Dendritic cell treated with granulocyte-macrophage colony-stimulating factor and Interleukin-4, amounts not matched to agents 40 ng/mL and 50 ng/mL, for 4 days (primary cell): ENCODE results near the gene ARMC3.
A peak's percentile ranks its signal among the peaks of the same experiment; 100 is the strongest.
"Not testable (repeated sequence)": the region's sequence is repeated elsewhere in the genome, so short reads cannot be mapped to it uniquely, and the experiment has no call there.

Source experiments
- H3K27ac Mint-ChIP-seq: one replicate; pipeline ENCODE4 v1.8.0; 2022; ENCODE audit warnings: mild to moderate bottlenecking, mixed read lengths
- H3K27me3 Mint-ChIP-seq: one replicate; pipeline ENCODE4 v1.8.0; 2022; ENCODE audit warnings: mild to moderate bottlenecking, mixed read lengths
- H3K36me3 Mint-ChIP-seq: one replicate; pipeline ENCODE4 v1.8.0; 2022; ENCODE audit warnings: low read depth, mixed read lengths
- H3K4me1 Mint-ChIP-seq: one replicate; pipeline ENCODE4 v1.8.0; 2022; ENCODE audit warnings: low read depth, mixed read lengths
- H3K4me3 Mint-ChIP-seq: one replicate; pipeline ENCODE4 v1.8.0; 2022; ENCODE audit warnings: mild to moderate bottlenecking, moderate library complexity, mixed read lengths
- H3K9me3 Mint-ChIP-seq: one replicate; pipeline ENCODE4 v1.8.0; 2022; ENCODE audit warnings: mixed read lengths
- intact Hi-C: fragments of 100-400 bp; cut with micrococcal nuclease; formaldehyde crosslinking; loops from one replicate; pipeline ENCODE4 v1.15.0; 2022

The ARMC3 gene

GRCh38 chr10:22911067-22911466 is 16.8 kb upstream of the ARMC3 start:
- Mint-ChIP-seq H3K27ac (no peak overlapping the region), H3K4me1 (no peaks in the 10 kb centered on the region)
- intact Hi-C loops: no loop called here

GRCh38 chr10:22911889-22912762 is 15.7 kb upstream of the ARMC3 start:
- Mint-ChIP-seq H3K36me3 (no peaks in the 10 kb centered on the region), H3K4me3 (no peak overlapping the region), H3K27ac (no peak overlapping the region), H3K27me3 (peaks cover 2% of the 10 kb centered on the region), H3K9me3 (peaks cover 37% of the 10 kb centered on the region), H3K4me1 (no peaks in the 10 kb centered on the region)
- intact Hi-C loops: no loop called here

More at GRCh38 chr10:22911067-22911466, 16.8 kb upstream of the ARMC3 start:
- H3K4me3 Mint-ChIP-seq: no peak overlapping the region
- H3K27me3 Mint-ChIP-seq: peaks cover 1% of the 10 kb centered on the region
- H3K36me3 Mint-ChIP-seq: no peaks in the 10 kb centered on the region
- H3K9me3 Mint-ChIP-seq: peaks cover 37% of the 10 kb centered on the region

- peaks cover 2% of the 10 kb centered on the region for H3K27me3 Mint-ChIP-seq
- H3K4me1 Mint-ChIP-seq: no peaks in the 10 kb centered on the region
- H3K9me3 Mint-ChIP-seq: peaks cover 30% of the 10 kb centered on the region
- H3K27ac Mint-ChIP-seq: no peak overlapping the region
- no peaks in the 10 kb centered on the region for H3K36me3 Mint-ChIP-seq
- intact Hi-C loops: no loop called here
- no peak overlapping the region for H3K4me3 Mint-ChIP-seq
Measured at GRCh38 chr10:22912763-22913384, 15.0 kb upstream of the ARMC3 start.

GRCh38 chr10:22913474-22914092 is 14.3 kb upstream of the ARMC3 start:
- H3K4me3 Mint-ChIP-seq: no peak overlapping the region
- peaks cover 2% of the 10 kb centered on the region for H3K27me3 Mint-ChIP-seq

GRCh38 chr10:22915314-22915713 is 12.5 kb upstream of the ARMC3 start:
- Mint-ChIP-seq H3K4me3 (no peak overlapping the region), H3K36me3 (no peaks in the 10 kb centered on the region), H3K9me3 (peaks cover 14% of the 10 kb centered on the region), H3K27me3 (peaks cover 4% of the 10 kb centered on the region), H3K27ac (no peak overlapping the region), H3K4me1 (no peaks in the 10 kb centered on the region)
- intact Hi-C loops: no loop called here

More at GRCh38 chr10:22913474-22914092, 14.3 kb upstream of the ARMC3 start:
- H3K27ac Mint-ChIP-seq: no peak overlapping the region
- H3K9me3 Mint-ChIP-seq: peaks cover 22% of the 10 kb centered on the region
- no peaks in the 10 kb centered on the region for H3K4me1 Mint-ChIP-seq
- intact Hi-C loops: no loop called here
- H3K36me3 Mint-ChIP-seq: no peaks in the 10 kb centered on the region

- H3K27me3 Mint-ChIP-seq: peaks cover 7% of the 10 kb centered on the region
- peaks cover 18% of the 10 kb centered on the region for H3K9me3 Mint-ChIP-seq
- no peaks in the 10 kb centered on the region for H3K36me3 Mint-ChIP-seq
- H3K4me3 Mint-ChIP-seq: no peak overlapping the region
- H3K4me1 Mint-ChIP-seq: no peaks in the 10 kb centered on the region
- no peak overlapping the region for H3K27ac Mint-ChIP-seq
- intact Hi-C loops: no loop called here
Measured at GRCh38 chr10:22925088-22925487, 2.8 kb upstream of the ARMC3 start.

- H3K4me3 Mint-ChIP-seq: no peak overlapping the region
- H3K9me3 Mint-ChIP-seq: peaks cover 3% of the 10 kb centered on the region
- no peaks in the 10 kb centered on the region for H3K4me1 Mint-ChIP-seq
- intact Hi-C loops: no loop called here
- H3K36me3 Mint-ChIP-seq: no peaks in the 10 kb centered on the region
- no peak overlapping the region for H3K27ac Mint-ChIP-seq
- H3K27me3 Mint-ChIP-seq: peaks cover 4% of the 10 kb centered on the region
Measured at GRCh38 chr10:22927166-22927565, 687 bp upstream of the ARMC3 start.

- intact Hi-C loops, H3K4me3 Mint-ChIP-seq, H3K27me3 Mint-ChIP-seq, H3K4me1 Mint-ChIP-seq, H3K36me3 Mint-ChIP-seq, H3K9me3 Mint-ChIP-seq: not testable (repeated sequence)
- H3K27ac Mint-ChIP-seq: peak overlapping the region; percentile 30
Measured at GRCh38 chr10:22929053-22929452, 1.2 kb downstream of the ARMC3 start.

- Mint-ChIP-seq H3K4me3 (no peak overlapping the region), H3K36me3 (no peaks in the 10 kb centered on the region), H3K4me1 (no peaks in the 10 kb centered on the region), H3K27ac (no peak overlapping the region), H3K9me3 (no peaks in the 10 kb centered on the region), H3K27me3 (peaks cover 7% of the 10 kb centered on the region)
- intact Hi-C loops: no loop called here
Measured at GRCh38 chr10:22931948-22932347, 4.1 kb downstream of the ARMC3 start.

GRCh38 chr10:22932626-22933370 is 4.9 kb downstream of the ARMC3 start:
- H3K4me1 Mint-ChIP-seq: no peaks in the 10 kb centered on the region
- intact Hi-C loops: no loop called here
- H3K36me3 Mint-ChIP-seq: no peaks in the 10 kb centered on the region
- H3K4me3 Mint-ChIP-seq: no peak overlapping the region
- no peaks in the 10 kb centered on the region for H3K9me3 Mint-ChIP-seq
- H3K27ac Mint-ChIP-seq: no peak overlapping the region
- H3K27me3 Mint-ChIP-seq: peaks cover 7% of the 10 kb centered on the region

GRCh38 chr10:22934726-22935125 is 6.9 kb downstream of the ARMC3 start:
- no peaks in the 10 kb centered on the region for H3K36me3 Mint-ChIP-seq

GRCh38 chr10:22942437-22942836 is 14.6 kb downstream of the ARMC3 start:
- H3K9me3 Mint-ChIP-seq: peaks cover 15% of the 10 kb centered on the region
- no peak overlapping the region for H3K4me3 Mint-ChIP-seq
- H3K27ac Mint-ChIP-seq: no peak overlapping the region
- H3K4me1 Mint-ChIP-seq: no peaks in the 10 kb centered on the region
- intact Hi-C loops: no loop called here
- peaks cover 3% of the 10 kb centered on the region for H3K27me3 Mint-ChIP-seq
- no peaks in the 10 kb centered on the region for H3K36me3 Mint-ChIP-seq

More at GRCh38 chr10:22934726-22935125, 6.9 kb downstream of the ARMC3 start:
- Mint-ChIP-seq H3K9me3 (no peaks in the 10 kb centered on the region), H3K27me3 (peaks cover 3% of the 10 kb centered on the region), H3K4me3 (no peak overlapping the region), H3K4me1 (no peaks in the 10 kb centered on the region), H3K27ac (no peak overlapping the region)
- intact Hi-C loops: no loop called here

- intact Hi-C loops: no loop called here
- no peaks in the 10 kb centered on the region for H3K4me1 Mint-ChIP-seq
- H3K36me3 Mint-ChIP-seq: no peaks in the 10 kb centered on the region
- H3K27ac Mint-ChIP-seq: no peak overlapping the region
- peaks cover 35% of the 10 kb centered on the region for H3K9me3 Mint-ChIP-seq
- H3K27me3 Mint-ChIP-seq: peaks cover 3% of the 10 kb centered on the region
- H3K4me3 Mint-ChIP-seq: no peak overlapping the region
Measured at GRCh38 chr10:22945934-22946673, 18.3 kb downstream of the ARMC3 start.
